HepG2 (cell line): ENCODE results near the gene CPPED1. TPM values are rescaled to one million over a fixed set of nuclear protein-coding genes. Genes with fewer than 3 reads are reported as not detected.

Source experiments
- AHR ChIP-seq: IDR thresholded peaks from 2 replicates; pipeline ENCODE4 v1.6.1; 2018; ENCODE audit warnings: missing genetic modification reagents, missing compliant biosample characterization
- BCL6 ChIP-seq: IDR thresholded peaks from 2 replicates; pipeline ENCODE4 v1.6.1; 2016; ENCODE audit warnings: missing genetic modification reagents, missing compliant biosample characterization
- CCDC6 ChIP-seq: sonication (generic); formaldehyde crosslinking; IDR thresholded peaks from 2 replicates; pipeline ENCODE4 v1.8.1; 2022; ENCODE audit warnings: mild to moderate bottlenecking, missing genetic modification reagents, moderate library complexity
- FOSL2 ChIP-seq: sonication (generic); formaldehyde crosslinking; IDR thresholded peaks from 2 replicates; pipeline ENCODE4 v1.4.0; 2020; ENCODE audit warnings: missing genetic modification reagents
- FOXK1 ChIP-seq: sonication (generic); formaldehyde crosslinking; IDR thresholded peaks from 2 replicates; pipeline ENCODE4 v1.4.0; 2020; ENCODE audit warnings: low read depth, missing genetic modification reagents, borderline replicate concordance
- FOXP4 ChIP-seq: sonication (generic); formaldehyde crosslinking; IDR thresholded peaks from 2 replicates; pipeline ENCODE4 v1.4.0; 2020; ENCODE audit warnings: missing genetic modification reagents
- GATAD1 ChIP-seq: IDR thresholded peaks from 2 replicates; pipeline ENCODE4 v1.6.1; 2016; ENCODE audit warnings: missing genetic modification reagents, missing compliant biosample characterization
- GMEB2 ChIP-seq: IDR thresholded peaks from 2 replicates; pipeline ENCODE4 v1.6.1; 2016; ENCODE audit warnings: missing biosample characterization, missing genetic modification reagents, low read depth
- HDAC2 ChIP-seq: sonication (generic); formaldehyde crosslinking; IDR thresholded peaks from 2 replicates; pipeline ENCODE4 v1.4.0; 2020; ENCODE audit warnings: missing genetic modification reagents
- HIC2 ChIP-seq: sonication (generic); formaldehyde crosslinking; IDR thresholded peaks from 2 replicates; pipeline ENCODE4 v1.9.0; 2022; ENCODE audit warnings: low read depth, missing genetic modification reagents
- ISL2 ChIP-seq: sonication (generic); formaldehyde crosslinking; IDR thresholded peaks from 2 replicates; pipeline ENCODE4 v1.5.0; 2020; ENCODE audit warnings: missing genetic modification reagents
- KAT8 ChIP-seq: IDR thresholded peaks from 2 replicates; pipeline ENCODE4 v1.6.1; 2016; ENCODE audit warnings: missing genetic modification reagents, missing compliant biosample characterization
- KDM5B ChIP-seq: sonication (generic); formaldehyde crosslinking; IDR thresholded peaks from 2 replicates; pipeline ENCODE4 v1.4.0; 2020; ENCODE audit warnings: missing genetic modification reagents, mild to moderate bottlenecking, borderline replicate concordance
- KDM6A ChIP-seq: IDR thresholded peaks from 2 replicates; pipeline ENCODE4 v1.6.1; 2016; ENCODE audit warnings: low read depth
- MIER2 ChIP-seq: IDR thresholded peaks from 2 replicates; pipeline ENCODE4 v1.6.1; 2016; ENCODE audit warnings: missing biosample characterization, missing genetic modification reagents
- NFIC ChIP-seq: IDR thresholded peaks from 2 replicates; pipeline ENCODE4 v1.6.1; 2012; ENCODE audit warnings: mild to moderate bottlenecking, low read length, inconsistent platforms
- NFKB2 ChIP-seq: sonication (generic); formaldehyde crosslinking; IDR thresholded peaks from 2 replicates; pipeline ENCODE4 v1.4.0; 2020; ENCODE audit warnings: missing genetic modification reagents, borderline replicate concordance
- NFYC ChIP-seq: IDR thresholded peaks from 2 replicates; pipeline ENCODE4 v1.6.1; 2016; ENCODE audit warnings: missing genetic modification reagents, missing compliant biosample characterization
- PHF21A ChIP-seq: sonication (generic); formaldehyde crosslinking; IDR thresholded peaks from 2 replicates; pipeline ENCODE4 v1.5.0; 2020; ENCODE audit warnings: mild to moderate bottlenecking, missing genetic modification reagents
- PITX1 ChIP-seq: sonication (generic); formaldehyde crosslinking; IDR thresholded peaks from 2 replicates; pipeline ENCODE4 v1.5.1; 2020; ENCODE audit warnings: mild to moderate bottlenecking, missing genetic modification reagents
- RXRB ChIP-seq: IDR thresholded peaks from 2 replicates; pipeline ENCODE4 v1.6.1; 2016; ENCODE audit warnings: borderline replicate concordance, missing genetic modification reagents, missing compliant biosample characterization
- SIX4 ChIP-seq: sonication (generic); formaldehyde crosslinking; IDR thresholded peaks from 2 replicates; pipeline ENCODE4 v1.4.0; 2020; ENCODE audit warnings: missing genetic modification reagents
- SOX5 ChIP-seq: IDR thresholded peaks from 2 replicates; pipeline ENCODE4 v1.6.1; 2016; ENCODE audit warnings: borderline replicate concordance
- SOX6 ChIP-seq, 2 experiments: fragments of 450-650 bp in 1 of 2; sonication (generic) in 1 of 2; formaldehyde crosslinking in 1 of 2; IDR thresholded peaks; 2 replicates each; pipeline versions ENCODE4 v1.4.0 to v1.6.1; 2017 to 2020; ENCODE audit warnings: antibody characterized with exemption in 1 of 2, mild to moderate bottlenecking in 1 of 2, missing genetic modification reagents in 1 of 2
- SP1 ChIP-seq, 2 experiments: fragments of 450-650 bp in 1 of 2; sonication (generic) in 1 of 2; formaldehyde crosslinking in 1 of 2; IDR thresholded peaks; 2 replicates each; pipeline versions ENCODE4 v1.4.0 to v1.6.1; 2016 to 2020; ENCODE audit warnings: missing genetic modification reagents in 1 of 2
- TCF7 ChIP-seq: sonication (generic); IDR thresholded peaks from 2 replicates; pipeline ENCODE4 v1.6.1; 2016; ENCODE audit warnings: antibody characterized with exemption, low read depth
- ZFP1 ChIP-seq: IDR thresholded peaks from 2 replicates; pipeline ENCODE4 v1.6.1; 2016
- polyA plus RNA-seq, 8 experiments: library from polyadenylated mRNA; depleted of rRNA in 3 of 8; stranded (reverse) in 7 of 8; unstranded in 1 of 8; fragments of >200 nt; fragmentation: Illumina TruSeq in 4 of 8; extraction: Trizol in 4 of 8; gene quantifications; 2 replicates each; pipeline versions ENCODE4 v1.2.1 to v1.2.3, GENCODE V29; 2011 to 2016; ENCODE audit warnings: low read depth in 4 of 8, missing spikeins in 1 of 8, mixed read lengths in 1 of 8; ENCODE audit not compliant: insufficient read depth in 1 of 8
- total RNA-seq, 5 experiments: library from RNA; depleted of rRNA; stranded (reverse); fragments of >200 nt; fragmentation: Illumina TruSeq; extraction: Trizol; gene quantifications; 2 replicates each; pipeline ENCODE4 v1.2.3, GENCODE V29; 2016; ENCODE audit warnings: low read depth in 1 of 5
- TF ChIP-seq, protein P1 (sequence below): IDR thresholded peaks from 2 replicates; pipeline ENCODE4 v1.6.1; 2016; ENCODE audit warnings: low read depth, borderline replicate concordance

The CPPED1 gene
- total and polyA plus RNA-seq, 2 of the 13 experiments (the other 11 are each of a cell fraction or from before 2014, with no cell fraction given): 66.6 to 71.3 TPM

GRCh38 chr16:12678983-12679382 lies 124.7 kb downstream of the CPPED1 start (continued):
- TF ChIP-seq BCL6 (CRISPR knock-in tag) (peak; percentile 43; the same call in 1 of the 2 replicates), HDAC2 (CRISPR knock-in tag) (peak; percentile 77), SOX6 (IDR thresholded peaks at IDR 0.05) (no peak), SOX6 (CRISPR knock-in tag; IDR thresholded peaks at IDR 0.05) (peak; percentile 81), GATAD1 (CRISPR knock-in tag) (peak; percentile 22; the same call in 1 of the 2 replicates), KDM6A (CRISPR knock-in tag) (peak; percentile 59; the same call in 1 of the 2 replicates), FOXP4 (peak; percentile 50), CCDC6 (CRISPR knock-in tag) (no peak), TCF7 (peak; percentile 97), HIC2 (CRISPR knock-in tag) (no peak), NFKB2 (CRISPR knock-in tag) (no peak), SOX5 (CRISPR knock-in tag) (peak; percentile 91), PHF21A (CRISPR knock-in tag) (no peak), AHR (CRISPR knock-in tag) (no peak), PITX1 (peak; percentile 20; the same call in 1 of the 2 replicates), RXRB (CRISPR knock-in tag) (peak; percentile 69; the same call in 1 of the 2 replicates), ZFP1 (peak; percentile 75; the same call in 1 of the 2 replicates), FOSL2 (CRISPR knock-in tag) (peak; percentile 36; the same call in 1 of the 2 replicates), MIER2 (peak; percentile 28; the same call in 1 of the 2 replicates), KAT8 (CRISPR knock-in tag) (peak; percentile 40; the same call in 1 of the 2 replicates), NFYC (peak; percentile 24; the same call in 1 of the 2 replicates), SP1 (IDR thresholded peaks at IDR 0.05) (no peak), SP1 (CRISPR knock-in tag; IDR thresholded peaks at IDR 0.05) (no peak), SIX4 (CRISPR knock-in tag) (0 out of 2 replicates have a peak, but pooled peaks have one; percentile 25), GMEB2 (no peak), KDM5B (no peak), FOXK1 (CRISPR knock-in tag) (0 out of 2 replicates have a peak, but pooled peaks have one; percentile 30), NFIC (peak; percentile 84), ISL2 (peak; percentile 92)
- TF ChIP-seq, protein P1, sequence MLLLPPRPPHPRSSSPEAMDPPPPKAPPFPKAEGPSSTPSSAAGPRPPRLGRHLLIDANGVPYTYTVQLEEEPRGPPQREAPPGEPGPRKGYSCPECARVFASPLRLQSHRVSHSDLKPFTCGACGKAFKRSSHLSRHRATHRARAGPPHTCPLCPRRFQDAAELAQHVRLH (CRISPR knock-in tag): no peak
